Bronchial epithelial cell (primary cell): ENCODE measurements around the gene GMNN. TPM values are rescaled to one million over a fixed set of nuclear protein-coding genes. Genes with fewer than 3 reads are reported as not detected.

Experiments
- DNase-seq: peaks from one replicate; pipeline ENCODE4 v3.0.0-alpha.2; 2010; ENCODE audit warnings: low read depth
- FAIRE-seq: peaks from 2 replicates; lab custom pipeline; 2011; peaks lifted over from hg19 to GRCh38; lab: Jason Lieb, UNC
- H3K27me3 ChIP-seq: 2 replicates; pipeline ENCODE4 v1.5.1; 2011; ENCODE audit warnings: low read length; ENCODE audit not compliant: control insufficient read depth, insufficient read depth
- H3K36me3 ChIP-seq: 2 replicates; pipeline ENCODE4 v1.5.1; 2011; ENCODE audit warnings: low read length; ENCODE audit not compliant: control insufficient read depth, insufficient read depth
- H3K4me3 ChIP-seq: 2 replicates; pipeline ENCODE4 v1.5.1; 2011; ENCODE audit warnings: mild to moderate bottlenecking, low read depth, low read length, control low read depth
- CTCF ChIP-seq: IDR thresholded peaks from 2 replicates; pipeline ENCODE4 v1.5.1; 2011; ENCODE audit warnings: mild to moderate bottlenecking, moderate library complexity, low read length, control low read depth, inconsistent platforms; ENCODE audit not compliant: insufficient read depth, severe bottlenecking
- total RNA-seq: library from RNA; depleted of rRNA; stranded (reverse); fragments of >200 nt; gene quantifications from 2 replicates; pipeline ENCODE4 v1.2.1, GENCODE V29; 2014

Gene GMNN
- total RNA-seq, 1 donor from 2014 or later, result 6.1 TPM

- DNase-seq (no peak), FAIRE-seq (no peak)
- Histone ChIP-seq H3K4me3 (no peak overlapping the region), H3K27me3 (peaks cover 1% of the 10 kb centered on the region), H3K36me3 (no peaks in the 10 kb centered on the region)
- no peak for TF ChIP-seq CTCF
Observed at GRCh38 chr6:24831771-24832716, 57.3 kb downstream of the GMNN start.

GRCh38 chr6:24832794-24833193 is 58.1 kb downstream of the GMNN start:
- no peak for TF ChIP-seq CTCF
- Histone ChIP-seq H3K27me3 (peaks cover 1% of the 10 kb centered on the region), H3K4me3 (no peak overlapping the region), H3K36me3 (no peaks in the 10 kb centered on the region)
- FAIRE-seq, result no peak
- no peak for DNase-seq

GRCh38 chr6:24833711-24834386 is 59.1 kb downstream of the GMNN start:
- H3K27me3 ChIP-seq, result peaks cover 1% of the 10 kb centered on the region
- no peak for TF ChIP-seq CTCF
- no peaks in the 10 kb centered on the region for H3K36me3 ChIP-seq
- FAIRE-seq (no peak), DNase-seq (no peak)
- H3K4me3 ChIP-seq, result no peak overlapping the region

Other genes with a start within 250 kb of the GMNN start
- gene KIAA0319, start 128.7 kb upstream of the GMNN start, total RNA-seq, result 0.26 TPM in 2 replicates
- 17.9 and 31.9 TPM in 2 replicates for gene TDP2, start 108.0 kb upstream of the GMNN start, total RNA-seq
- gene ACOT13, start 107.9 kb upstream of the GMNN start, total RNA-seq, result 11.1 and 18.7 TPM in 2 replicates
- gene C6orf62, start 55.8 kb upstream of the GMNN start, total RNA-seq, result 120 and 159 TPM in 2 replicates
- not detected in 2 replicates for gene ARMH2, start 24.0 kb downstream of the GMNN start, total RNA-seq
- under 0.01 TPM in 1 of 2 replicates, not detected in the other for gene RIPOR2, start 161.0 kb downstream of the GMNN start, total RNA-seq